GM23338 (cell line): ENCODE measurements around the gene AKAP7. TPM values are rescaled to one million over a fixed set of nuclear protein-coding genes. Genes with fewer than 3 reads are reported as not detected.

ENCODE experiments used
- ATAC-seq: fragments of 200-7000 bp; cut with Tn5 transposase; 3 replicates; pipeline ENCODE4 v1.9.1; 2020
- DNase-seq: peaks from one replicate; pipeline ENCODE4 v3.0.0-alpha.2; 2015; ENCODE audit warnings: low spot score
- H2AFZ ChIP-seq: fragments of 200-600 bp; sonication (generic); 2 replicates; pipeline ENCODE4 v1.8.0; 2016; ENCODE audit warnings: antibody characterized with exemption, mild to moderate bottlenecking, moderate library complexity
- H3F3A ChIP-seq: fragments of 200-600 bp; sonication (generic); replicated peaks from 2 replicates; pipeline ENCODE4 v1.8.0; 2017; ENCODE audit warnings: antibody characterized with exemption, mixed run types, low read depth
- H3K27ac ChIP-seq: fragments of 200-600 bp; sonication (generic); 2 replicates; pipeline ENCODE4 v1.6.1; 2016; ENCODE audit warnings: low read depth
- H3K27me3 ChIP-seq: fragments of 200-600 bp; sonication (generic); 2 replicates; pipeline ENCODE4 v1.8.0; 2016; ENCODE audit warnings: mild to moderate bottlenecking, mixed run types, moderate library complexity; ENCODE audit not compliant: insufficient read depth
- H3K36me3 ChIP-seq: fragments of 200-600 bp; sonication (generic); 2 replicates; pipeline ENCODE4 v1.8.0; 2016; ENCODE audit warnings: mild to moderate bottlenecking; ENCODE audit not compliant: insufficient read depth
- H3K4me1 ChIP-seq: fragments of 200-600 bp; sonication (generic); 2 replicates; pipeline ENCODE4 v1.8.0; 2016; ENCODE audit warnings: mild to moderate bottlenecking, moderate library complexity; ENCODE audit not compliant: insufficient read depth
- H3K4me2 ChIP-seq: fragments of 200-600 bp; sonication (generic); 2 replicates; pipeline ENCODE4 v1.7.1; 2017; ENCODE audit warnings: mixed run types
- H3K4me3 ChIP-seq: fragments of 200-600 bp; sonication (generic); 2 replicates; pipeline ENCODE4 v1.6.1; 2016; ENCODE audit warnings: mixed run types
- H3K79me2 ChIP-seq: fragments of 200-600 bp; sonication (generic); replicated peaks from 2 replicates; pipeline ENCODE4 v1.8.0; 2017; ENCODE audit warnings: mild to moderate bottlenecking; ENCODE audit not compliant: insufficient read depth
- H3K9me2 ChIP-seq: fragments of 200-600 bp; sonication (generic); 2 replicates; pipeline ENCODE4 v1.8.0; 2017; ENCODE audit not compliant: insufficient read depth
- H4K20me1 ChIP-seq: fragments of 200-600 bp; sonication (generic); replicated peaks from 2 replicates; pipeline ENCODE4 v1.8.0; 2017; ENCODE audit warnings: mild to moderate bottlenecking; ENCODE audit not compliant: insufficient read depth
- H3K27ac Mint-ChIP-seq: 2 replicates; pipeline ENCODE4 v1.8.0; 2020; ENCODE audit warnings: inconsistent platforms, mild to moderate bottlenecking, moderate library complexity, mixed read lengths
- H3K27me3 Mint-ChIP-seq: 3 replicates; pipeline ENCODE4 v1.8.0; 2022; ENCODE audit warnings: low read depth, mild to moderate bottlenecking, moderate library complexity, mixed read lengths, inconsistent platforms; ENCODE audit not compliant: insufficient read depth, poor library complexity
- H3K36me3 Mint-ChIP-seq: 3 replicates; pipeline ENCODE4 v1.8.0; 2021; ENCODE audit warnings: low read depth, mild to moderate bottlenecking, inconsistent platforms, moderate library complexity, mixed read lengths
- H3K4me1 Mint-ChIP-seq: 3 replicates; pipeline ENCODE4 v1.8.0; 2020; ENCODE audit warnings: mild to moderate bottlenecking, inconsistent platforms, mixed read lengths
- H3K4me3 Mint-ChIP-seq: 3 replicates; pipeline ENCODE4 v1.8.0; 2021; ENCODE audit warnings: moderate library complexity, mild to moderate bottlenecking, inconsistent platforms, mixed read lengths
- H3K9me3 Mint-ChIP-seq: 3 replicates; pipeline ENCODE4 v1.8.0; 2020; ENCODE audit warnings: moderate library complexity, mild to moderate bottlenecking, inconsistent platforms, mixed read lengths
- CREB1 ChIP-seq: fragments of 250-450 bp; sonication (Bioruptor Pico); IDR thresholded peaks from 2 replicates; pipeline ENCODE4 v1.5.0; 2020; ENCODE audit warnings: low read depth, mild to moderate bottlenecking, moderate library complexity
- EZH2 ChIP-seq: fragments of 200-600 bp; sonication (generic); IDR thresholded peaks from one replicate; pipeline ENCODE4 v1.8.0; 2017; ENCODE audit warnings: antibody characterized with exemption, mild to moderate bottlenecking, low read depth; ENCODE audit not compliant: unreplicated experiment
- EZH2phosphoT487 ChIP-seq: fragments of 200-600 bp; sonication (generic); IDR thresholded peaks from one replicate; pipeline ENCODE4 v1.8.1; 2018; ENCODE audit warnings: antibody characterized with exemption; ENCODE audit not compliant: unreplicated experiment
- JUNB ChIP-seq: IDR thresholded peaks from one replicate; pipeline ENCODE4 v1.6.1; 2016; ENCODE audit warnings: antibody characterized with exemption; ENCODE audit not compliant: unreplicated experiment
- NANOG ChIP-seq: IDR thresholded peaks from 2 replicates; pipeline ENCODE4 v1.6.1; 2016; ENCODE audit warnings: antibody characterized with exemption, borderline replicate concordance
- POLR2AphosphoS5 ChIP-seq: IDR thresholded peaks from 2 replicates; pipeline ENCODE4 v1.6.1; 2016; ENCODE audit warnings: antibody characterized with exemption, low read depth
- STAT1 ChIP-seq: IDR thresholded peaks from one replicate; pipeline ENCODE4 v1.6.1; 2016; ENCODE audit warnings: antibody characterized with exemption; ENCODE audit not compliant: unreplicated experiment
- ZNF114 ChIP-seq: fragments of 250-450 bp; sonication (Bioruptor Pico); IDR thresholded peaks from 2 replicates; pipeline ENCODE4 v1.5.0; 2020; ENCODE audit warnings: mild to moderate bottlenecking, moderate library complexity
- ZNF331 ChIP-seq: fragments of 250-450 bp; sonication (Bioruptor Pico); IDR thresholded peaks from 2 replicates; pipeline ENCODE4 v1.5.0; 2020; ENCODE audit warnings: low read depth, mild to moderate bottlenecking, moderate library complexity
- polyA plus RNA-seq: library from polyadenylated mRNA; unstranded; fragments of >200 nt; fragmentation: Nextera tagmentation; extraction: Ambion mirVana; gene quantifications from 2 replicates; pipeline ENCODE4 v1.2.1, GENCODE V29; 2016
- total RNA-seq: library from RNA; depleted of rRNA; stranded (reverse); fragments of >200 nt; shearing (Covaris generic); gene quantifications from 2 replicates; pipeline ENCODE4 v1.2.3, GENCODE V29; 2014
- TF ChIP-seq, protein P1 (sequence below): IDR thresholded peaks from one replicate; pipeline ENCODE4 v1.6.1; 2018; ENCODE audit warnings: antibody characterized with exemption; ENCODE audit not compliant: unreplicated experiment
- TF ChIP-seq, protein P2 (sequence below), 2 experiments: fragments of 200-600 bp in 1 of 2; sonication (generic) in 1 of 2; conservative IDR thresholded peaks; 2 replicates each; pipeline versions ENCODE4 v1.5.1 to v1.6.1; 2016 to 2017; ENCODE audit warnings: antibody characterized with exemption in 2 of 2, low read depth in 2 of 2, mild to moderate bottlenecking in 2 of 2, moderate library complexity in 1 of 2
- TF ChIP-seq, protein P3 (sequence below): IDR thresholded peaks from 2 replicates; pipeline ENCODE4 v1.6.1; 2016; ENCODE audit warnings: antibody characterized with exemption
- TF ChIP-seq, protein P4 (sequence below): fragments of 250-450 bp; sonication (Bioruptor Pico); IDR thresholded peaks from 2 replicates; pipeline ENCODE4 v1.5.0; 2020; ENCODE audit warnings: mild to moderate bottlenecking, moderate library complexity

AKAP7 gene
- total and polyA plus RNA-seq, 2 experiments from 2014 or later: 12.2 to 20.0 TPM

DNA sequence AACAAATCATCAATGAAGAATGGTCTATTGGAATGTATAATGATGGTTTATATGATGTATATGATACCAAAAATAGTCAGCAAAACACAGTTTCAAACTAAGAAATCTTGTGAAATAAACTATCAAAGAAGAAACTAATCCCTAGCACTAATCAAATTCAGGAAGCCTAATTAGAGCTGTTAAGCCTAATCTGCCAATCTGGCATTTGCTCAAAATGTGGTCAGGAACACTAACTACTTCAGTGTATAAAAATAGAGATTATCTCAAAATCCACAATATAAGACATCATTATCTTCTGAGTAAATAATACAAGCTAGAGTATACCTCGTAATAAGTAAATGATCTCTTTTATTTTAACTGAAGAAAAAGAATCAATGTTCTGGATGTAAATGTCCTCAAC is 12.8 kb upstream of the AKAP7 start:
- no peaks in the 10 kb centered on the region; the same call in 1 of the 2 replicates for H3K9me2 ChIP-seq
- no peak for ATAC-seq
- peaks cover 7% of the 10 kb centered on the region; the same call in 2 of the 3 replicates for H3K4me1 Mint-ChIP-seq

More for the DNA sequence above, 12.8 kb upstream of the AKAP7 start:
- H3K27me3 ChIP-seq: no peaks in the 10 kb centered on the region
- H3K4me3 ChIP-seq: no peak overlapping the region
- no peak for DNase-seq
- Mint-ChIP-seq H3K27me3 (peaks cover 2% of the 10 kb centered on the region), H3K27ac (no peak overlapping the region), H3K36me3 (no peaks in the 10 kb centered on the region), H3K9me3 (peaks cover 3% of the 10 kb centered on the region; the same call in 1 of the 3 replicates), H3K4me3 (no peak overlapping the region)
- H3K36me3 ChIP-seq: no peaks in the 10 kb centered on the region
- no peaks in the 10 kb centered on the region for H3K79me2 ChIP-seq
- H3K4me2 ChIP-seq: no peak overlapping the region
- H4K20me1 ChIP-seq: no peaks in the 10 kb centered on the region
- no peak overlapping the region for H3K27ac ChIP-seq
- no peak overlapping the region for H2AFZ ChIP-seq
- H3F3A ChIP-seq: no peaks in the 10 kb centered on the region
- H3K4me1 ChIP-seq: 0 out of 2 replicates have a peak, but pooled peaks cover 6% of the 10 kb centered on the region
- no peak for TF ChIP-seq POLR2AphosphoS5
- TF ChIP-seq, protein P1, sequence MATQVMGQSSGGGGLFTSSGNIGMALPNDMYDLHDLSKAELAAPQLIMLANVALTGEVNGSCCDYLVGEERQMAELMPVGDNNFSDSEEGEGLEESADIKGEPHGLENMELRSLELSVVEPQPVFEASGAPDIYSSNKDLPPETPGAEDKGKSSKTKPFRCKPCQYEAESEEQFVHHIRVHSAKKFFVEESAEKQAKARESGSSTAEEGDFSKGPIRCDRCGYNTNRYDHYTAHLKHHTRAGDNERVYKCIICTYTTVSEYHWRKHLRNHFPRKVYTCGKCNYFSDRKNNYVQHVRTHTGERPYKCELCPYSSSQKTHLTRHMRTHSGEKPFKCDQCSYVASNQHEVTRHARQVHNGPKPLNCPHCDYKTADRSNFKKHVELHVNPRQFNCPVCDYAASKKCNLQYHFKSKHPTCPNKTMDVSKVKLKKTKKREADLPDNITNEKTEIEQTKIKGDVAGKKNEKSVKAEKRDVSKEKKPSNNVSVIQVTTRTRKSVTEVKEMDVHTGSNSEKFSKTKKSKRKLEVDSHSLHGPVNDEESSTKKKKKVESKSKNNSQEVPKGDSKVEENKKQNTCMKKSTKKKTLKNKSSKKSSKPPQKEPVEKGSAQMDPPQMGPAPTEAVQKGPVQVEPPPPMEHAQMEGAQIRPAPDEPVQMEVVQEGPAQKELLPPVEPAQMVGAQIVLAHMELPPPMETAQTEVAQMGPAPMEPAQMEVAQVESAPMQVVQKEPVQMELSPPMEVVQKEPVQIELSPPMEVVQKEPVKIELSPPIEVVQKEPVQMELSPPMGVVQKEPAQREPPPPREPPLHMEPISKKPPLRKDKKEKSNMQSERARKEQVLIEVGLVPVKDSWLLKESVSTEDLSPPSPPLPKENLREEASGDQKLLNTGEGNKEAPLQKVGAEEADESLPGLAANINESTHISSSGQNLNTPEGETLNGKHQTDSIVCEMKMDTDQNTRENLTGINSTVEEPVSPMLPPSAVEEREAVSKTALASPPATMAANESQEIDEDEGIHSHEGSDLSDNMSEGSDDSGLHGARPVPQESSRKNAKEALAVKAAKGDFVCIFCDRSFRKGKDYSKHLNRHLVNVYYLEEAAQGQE: no peak
- TF ChIP-seq ZNF114: no peak
- TF ChIP-seq NANOG: no peak
- TF ChIP-seq JUNB: no peak
- no peak for TF ChIP-seq EZH2phosphoT487
- TF ChIP-seq EZH2: no peak
- TF ChIP-seq, protein P2, sequence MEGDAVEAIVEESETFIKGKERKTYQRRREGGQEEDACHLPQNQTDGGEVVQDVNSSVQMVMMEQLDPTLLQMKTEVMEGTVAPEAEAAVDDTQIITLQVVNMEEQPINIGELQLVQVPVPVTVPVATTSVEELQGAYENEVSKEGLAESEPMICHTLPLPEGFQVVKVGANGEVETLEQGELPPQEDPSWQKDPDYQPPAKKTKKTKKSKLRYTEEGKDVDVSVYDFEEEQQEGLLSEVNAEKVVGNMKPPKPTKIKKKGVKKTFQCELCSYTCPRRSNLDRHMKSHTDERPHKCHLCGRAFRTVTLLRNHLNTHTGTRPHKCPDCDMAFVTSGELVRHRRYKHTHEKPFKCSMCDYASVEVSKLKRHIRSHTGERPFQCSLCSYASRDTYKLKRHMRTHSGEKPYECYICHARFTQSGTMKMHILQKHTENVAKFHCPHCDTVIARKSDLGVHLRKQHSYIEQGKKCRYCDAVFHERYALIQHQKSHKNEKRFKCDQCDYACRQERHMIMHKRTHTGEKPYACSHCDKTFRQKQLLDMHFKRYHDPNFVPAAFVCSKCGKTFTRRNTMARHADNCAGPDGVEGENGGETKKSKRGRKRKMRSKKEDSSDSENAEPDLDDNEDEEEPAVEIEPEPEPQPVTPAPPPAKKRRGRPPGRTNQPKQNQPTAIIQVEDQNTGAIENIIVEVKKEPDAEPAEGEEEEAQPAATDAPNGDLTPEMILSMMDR (conservative IDR thresholded peaks at IDR 0.05; ENCODE audit: low read depth in 2 of 2): no peak
- TF ChIP-seq STAT1: no peak
- no peak for TF ChIP-seq CREB1 (CRISPR knock-in tag)
- TF ChIP-seq, protein P3, sequence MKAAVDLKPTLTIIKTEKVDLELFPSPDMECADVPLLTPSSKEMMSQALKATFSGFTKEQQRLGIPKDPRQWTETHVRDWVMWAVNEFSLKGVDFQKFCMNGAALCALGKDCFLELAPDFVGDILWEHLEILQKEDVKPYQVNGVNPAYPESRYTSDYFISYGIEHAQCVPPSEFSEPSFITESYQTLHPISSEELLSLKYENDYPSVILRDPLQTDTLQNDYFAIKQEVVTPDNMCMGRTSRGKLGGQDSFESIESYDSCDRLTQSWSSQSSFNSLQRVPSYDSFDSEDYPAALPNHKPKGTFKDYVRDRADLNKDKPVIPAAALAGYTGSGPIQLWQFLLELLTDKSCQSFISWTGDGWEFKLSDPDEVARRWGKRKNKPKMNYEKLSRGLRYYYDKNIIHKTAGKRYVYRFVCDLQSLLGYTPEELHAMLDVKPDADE: no peak
- TF ChIP-seq, protein P4, sequence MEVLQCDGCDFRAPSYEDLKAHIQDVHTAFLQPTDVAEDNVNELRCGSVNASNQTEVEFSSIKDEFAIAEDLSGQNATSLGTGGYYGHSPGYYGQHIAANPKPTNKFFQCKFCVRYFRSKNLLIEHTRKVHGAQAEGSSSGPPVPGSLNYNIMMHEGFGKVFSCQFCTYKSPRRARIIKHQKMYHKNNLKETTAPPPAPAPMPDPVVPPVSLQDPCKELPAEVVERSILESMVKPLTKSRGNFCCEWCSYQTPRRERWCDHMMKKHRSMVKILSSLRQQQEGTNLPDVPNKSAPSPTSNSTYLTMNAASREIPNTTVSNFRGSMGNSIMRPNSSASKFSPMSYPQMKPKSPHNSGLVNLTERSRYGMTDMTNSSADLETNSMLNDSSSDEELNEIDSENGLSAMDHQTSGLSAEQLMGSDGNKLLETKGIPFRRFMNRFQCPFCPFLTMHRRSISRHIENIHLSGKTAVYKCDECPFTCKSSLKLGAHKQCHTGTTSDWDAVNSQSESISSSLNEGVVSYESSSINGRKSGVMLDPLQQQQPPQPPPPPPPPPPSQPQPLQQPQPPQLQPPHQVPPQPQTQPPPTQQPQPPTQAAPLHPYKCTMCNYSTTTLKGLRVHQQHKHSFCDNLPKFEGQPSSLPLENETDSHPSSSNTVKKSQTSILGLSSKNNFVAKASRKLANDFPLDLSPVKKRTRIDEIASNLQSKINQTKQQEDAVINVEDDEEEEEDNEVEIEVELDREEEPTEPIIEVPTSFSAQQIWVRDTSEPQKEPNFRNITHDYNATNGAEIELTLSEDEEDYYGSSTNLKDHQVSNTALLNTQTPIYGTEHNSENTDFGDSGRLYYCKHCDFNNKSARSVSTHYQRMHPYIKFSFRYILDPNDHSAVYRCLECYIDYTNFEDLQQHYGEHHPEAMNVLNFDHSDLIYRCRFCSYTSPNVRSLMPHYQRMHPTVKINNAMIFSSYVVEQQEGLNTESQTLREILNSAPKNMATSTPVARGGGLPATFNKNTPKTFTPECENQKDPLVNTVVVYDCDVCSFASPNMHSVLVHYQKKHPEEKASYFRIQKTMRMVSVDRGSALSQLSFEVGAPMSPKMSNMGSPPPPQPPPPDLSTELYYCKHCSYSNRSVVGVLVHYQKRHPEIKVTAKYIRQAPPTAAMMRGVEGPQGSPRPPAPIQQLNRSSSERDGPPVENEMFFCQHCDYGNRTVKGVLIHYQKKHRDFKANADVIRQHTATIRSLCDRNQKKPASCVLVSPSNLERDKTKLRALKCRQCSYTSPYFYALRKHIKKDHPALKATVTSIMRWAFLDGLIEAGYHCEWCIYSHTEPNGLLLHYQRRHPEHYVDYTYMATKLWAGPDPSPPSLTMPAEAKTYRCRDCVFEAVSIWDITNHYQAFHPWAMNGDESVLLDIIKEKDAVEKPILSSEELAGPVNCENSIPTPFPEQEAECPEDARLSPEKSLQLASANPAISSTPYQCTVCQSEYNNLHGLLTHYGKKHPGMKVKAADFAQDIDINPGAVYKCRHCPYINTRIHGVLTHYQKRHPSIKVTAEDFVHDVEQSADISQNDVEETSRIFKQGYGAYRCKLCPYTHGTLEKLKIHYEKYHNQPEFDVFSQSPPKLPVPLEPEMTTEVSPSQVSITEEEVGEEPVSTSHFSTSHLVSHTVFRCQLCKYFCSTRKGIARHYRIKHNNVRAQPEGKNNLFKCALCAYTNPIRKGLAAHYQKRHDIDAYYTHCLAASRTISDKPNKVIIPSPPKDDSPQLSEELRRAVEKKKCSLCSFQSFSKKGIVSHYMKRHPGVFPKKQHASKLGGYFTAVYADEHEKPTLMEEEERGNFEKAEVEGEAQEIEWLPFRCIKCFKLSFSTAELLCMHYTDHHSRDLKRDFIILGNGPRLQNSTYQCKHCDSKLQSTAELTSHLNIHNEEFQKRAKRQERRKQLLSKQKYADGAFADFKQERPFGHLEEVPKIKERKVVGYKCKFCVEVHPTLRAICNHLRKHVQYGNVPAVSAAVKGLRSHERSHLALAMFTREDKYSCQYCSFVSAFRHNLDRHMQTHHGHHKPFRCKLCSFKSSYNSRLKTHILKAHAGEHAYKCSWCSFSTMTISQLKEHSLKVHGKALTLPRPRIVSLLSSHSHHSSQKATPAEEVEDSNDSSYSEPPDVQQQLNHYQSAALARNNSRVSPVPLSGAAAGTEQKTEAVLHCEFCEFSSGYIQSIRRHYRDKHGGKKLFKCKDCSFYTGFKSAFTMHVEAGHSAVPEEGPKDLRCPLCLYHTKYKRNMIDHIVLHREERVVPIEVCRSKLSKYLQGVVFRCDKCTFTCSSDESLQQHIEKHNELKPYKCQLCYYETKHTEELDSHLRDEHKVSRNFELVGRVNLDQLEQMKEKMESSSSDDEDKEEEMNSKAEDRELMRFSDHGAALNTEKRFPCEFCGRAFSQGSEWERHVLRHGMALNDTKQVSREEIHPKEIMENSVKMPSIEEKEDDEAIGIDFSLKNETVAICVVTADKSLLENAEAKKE (CRISPR knock-in tag): no peak
- TF ChIP-seq ZNF331: no peak
